ENCODE results near the gene HERC2. TPM values are rescaled to one million over a fixed set of nuclear protein-coding genes. Genes with fewer than 3 reads are reported as not detected.
A peak's percentile ranks its signal among the peaks of the same experiment; 100 is the strongest.

The HERC2 gene
- total and polyA plus RNA-seq, 2 experiments from 2014 or later = 37.7 to 64.4 TPM

- Histone ChIP-seq H3K36me3 (no peaks in the 10 kb centered on the region), H3K4me1 (ENCODE audit: low read depth) (no peaks in the 10 kb centered on the region), H3K27me3 (peaks cover 73% of the 10 kb centered on the region), H3K4me3 (peak overlapping the region; percentile 30), H3K27ac (no peak overlapping the region), H3K9me3 (ENCODE audit: low read depth) (no peaks in the 10 kb centered on the region)
- peak in 1 of 2 donors; percentile 44 for DNase-seq (ENCODE audit: low read depth in 1 of 2, low spot score in 1 of 2)
- no peak for TF ChIP-seq CTCF (IDR thresholded peaks at IDR 0.05; ENCODE audit: low read depth, low read length)
Observed at GRCh38 chr15:28094732-28095521, 227.1 kb downstream of the HERC2 start.

- Histone ChIP-seq H3K36me3 (no peaks in the 10 kb centered on the region), H3K27me3 (peaks cover 63% of the 10 kb centered on the region), H3K4me3 (no peak overlapping the region), H3K27ac (no peak overlapping the region), H3K9me3 (ENCODE audit: low read depth) (no peaks in the 10 kb centered on the region), H3K4me1 (ENCODE audit: low read depth) (no peaks in the 10 kb centered on the region)
- no peak for DNase-seq (ENCODE audit: low read depth in 1 of 2, low spot score in 1 of 2)
- no peak for TF ChIP-seq CTCF (IDR thresholded peaks at IDR 0.05; ENCODE audit: low read depth, low read length)
Observed at GRCh38 chr15:28093752-28094535, 228.0 kb downstream of the HERC2 start.

DNA sequence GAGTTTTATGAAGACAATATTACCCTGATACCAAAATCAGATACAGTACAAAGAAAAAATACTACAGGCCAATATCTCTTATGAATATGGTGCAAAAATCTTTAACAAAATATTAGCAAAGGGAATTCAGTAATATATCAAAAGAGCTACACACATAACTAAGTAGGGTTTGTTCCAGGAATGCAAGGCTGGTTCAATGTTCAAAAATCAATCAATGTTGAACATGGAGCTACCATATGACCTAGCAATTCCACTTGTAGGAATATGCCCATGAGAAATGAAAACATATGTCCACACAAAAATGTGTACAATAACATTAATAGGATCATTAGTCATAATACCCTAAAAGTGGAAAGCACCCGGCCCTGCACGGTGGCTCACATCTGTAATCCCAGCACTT, 230.7 kb downstream of the HERC2 start:
- H3K9me3 ChIP-seq (ENCODE audit: low read depth) = no peaks in the 10 kb centered on the region
- no peaks in the 10 kb centered on the region for H3K36me3 ChIP-seq
- H3K27me3 ChIP-seq = peaks cover 36% of the 10 kb centered on the region
- no peak overlapping the region for H3K27ac ChIP-seq
- no peaks in the 10 kb centered on the region for H3K4me1 ChIP-seq (ENCODE audit: low read depth)
- no peak for DNase-seq (ENCODE audit: low read depth in 1 of 2, low spot score in 1 of 2)
- H3K4me3 ChIP-seq = no peak overlapping the region
- no peak for TF ChIP-seq CTCF (IDR thresholded peaks at IDR 0.05; ENCODE audit: low read depth, low read length)

DNA sequence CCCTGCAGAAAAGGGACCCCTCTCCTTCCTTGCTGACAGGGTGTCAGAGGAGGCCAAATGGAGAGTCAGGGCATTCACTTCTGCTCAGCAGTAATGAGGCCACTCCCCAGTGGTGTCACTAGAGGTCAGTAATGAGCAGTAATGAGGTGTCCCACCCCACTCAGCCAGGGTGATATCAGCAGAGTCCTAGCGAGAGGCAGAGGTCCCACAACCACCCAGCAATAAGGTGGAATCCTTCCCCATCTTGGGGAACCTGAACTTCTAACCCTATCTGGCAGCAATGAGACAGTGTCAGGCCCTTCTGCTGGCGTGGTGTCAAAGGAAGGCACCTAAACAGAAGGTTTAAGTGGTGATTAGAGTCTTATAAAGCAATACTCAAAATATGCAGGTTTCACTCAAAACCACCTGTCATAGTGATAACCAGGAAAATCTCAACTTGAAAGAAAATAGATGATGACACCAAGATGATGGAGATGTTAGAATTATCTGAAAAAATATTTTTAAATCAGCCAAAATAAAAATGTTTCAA, 235.7 kb downstream of the HERC2 start:
- H3K4me3 ChIP-seq = no peak overlapping the region
- no peak overlapping the region for H3K27ac ChIP-seq
- H3K4me1 ChIP-seq (ENCODE audit: low read depth) = no peaks in the 10 kb centered on the region
- no peaks in the 10 kb centered on the region for H3K9me3 ChIP-seq (ENCODE audit: low read depth)
- DNase-seq (ENCODE audit: low read depth in 1 of 2, low spot score in 1 of 2) = peak; percentile 65 to 66
- no peaks in the 10 kb centered on the region for H3K27me3 ChIP-seq
- no peaks in the 10 kb centered on the region for H3K36me3 ChIP-seq
- peak; percentile 84 for TF ChIP-seq CTCF (IDR thresholded peaks at IDR 0.05; ENCODE audit: low read depth, low read length)

DNA sequence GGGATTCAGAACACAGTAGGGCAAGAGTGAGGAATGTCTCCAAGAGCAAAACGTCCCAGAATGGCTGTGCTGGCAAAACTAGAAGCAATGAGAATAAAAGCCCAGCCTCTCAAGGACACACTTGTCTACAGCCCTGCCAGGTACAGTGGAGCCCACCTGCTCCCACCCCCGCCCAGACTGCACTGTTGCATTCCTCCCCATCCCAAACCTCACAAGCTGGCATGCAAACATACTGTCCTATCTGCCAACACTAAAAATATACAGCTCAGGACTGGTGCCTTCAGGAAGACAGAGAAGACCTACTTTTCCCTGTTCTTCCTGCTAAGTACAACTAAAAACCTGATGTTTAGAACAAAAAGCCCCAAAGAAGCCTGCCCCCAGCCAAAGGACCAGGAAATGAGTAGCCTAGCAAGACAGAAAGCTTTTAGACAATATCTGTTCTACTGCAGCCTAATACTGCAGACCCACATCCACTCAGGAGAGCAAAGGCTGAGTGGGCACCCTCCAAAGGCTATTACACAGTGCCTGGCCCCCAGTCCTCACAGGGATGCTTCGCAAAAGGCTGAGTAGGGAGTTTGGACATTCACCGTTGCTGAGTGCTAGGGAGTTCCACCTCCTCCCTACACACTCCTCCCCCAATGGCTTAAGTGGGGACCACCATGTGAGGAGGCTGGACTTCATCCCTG, 236.3 kb downstream of the HERC2 start:
- Histone ChIP-seq H3K4me3 (no peak overlapping the region), H3K27ac (no peak overlapping the region), H3K4me1 (ENCODE audit: low read depth) (no peaks in the 10 kb centered on the region), H3K27me3 (no peaks in the 10 kb centered on the region), H3K9me3 (ENCODE audit: low read depth) (no peaks in the 10 kb centered on the region), H3K36me3 (no peaks in the 10 kb centered on the region)
- no peak for TF ChIP-seq CTCF (IDR thresholded peaks at IDR 0.05; ENCODE audit: low read depth, low read length)
- DNase-seq (ENCODE audit: low read depth in 1 of 2, low spot score in 1 of 2) = no peak

Data from cardiac muscle cell (in vitro differentiated cells and primary cell).